GM18502 (cell line): ENCODE data around the gene LATS2.

ENCODE experiments used
- ATAC-seq: cut with Tn5 transposase; IDR thresholded peaks from one replicate; pipeline ENCODE4 v1.9.1; 2021; ENCODE audit warnings: mild to moderate bottlenecking; ENCODE audit not compliant: unreplicated experiment, poor library complexity

Gene LATS2

GRCh38 chr13:20995245-20995838, 66.0 kb downstream of the LATS2 start:
- no peak for ATAC-seq

GRCh38 chr13:20994441-20994821, 67.0 kb downstream of the LATS2 start:
- no peak for ATAC-seq

- no peak for ATAC-seq
Measured at GRCh38 chr13:20993661-20994440, 67.5 kb downstream of the LATS2 start.

- no peak for ATAC-seq
Measured at GRCh38 chr13:20993211-20993610, 68.2 kb downstream of the LATS2 start.

GRCh38 chr13:20991741-20992520, 69.5 kb downstream of the LATS2 start:
- no peak for ATAC-seq

GRCh38 chr13:20990910-20991525, 70.4 kb downstream of the LATS2 start:
- ATAC-seq = no peak

- ATAC-seq = no peak
Measured at GRCh38 chr13:20989656-20990321, 71.6 kb downstream of the LATS2 start.

- no peak for ATAC-seq
Measured at GRCh38 chr13:20988909-20989655, 72.3 kb downstream of the LATS2 start.

- no peak for ATAC-seq
Measured at GRCh38 chr13:20988033-20988908, 73.1 kb downstream of the LATS2 start.

- no peak for ATAC-seq
Measured at GRCh38 chr13:20987599-20987998, 73.8 kb downstream of the LATS2 start.

- no peak for ATAC-seq
Measured at GRCh38 chr13:20984879-20985278, 76.5 kb downstream of the LATS2 start.

- ATAC-seq = no peak
Measured at GRCh38 chr13:20983386-20983785, 78.0 kb downstream of the LATS2 start.

- no peak for ATAC-seq
Measured at GRCh38 chr13:20981370-20982095, 79.9 kb downstream of the LATS2 start.

- no peak for ATAC-seq
Measured at GRCh38 chr13:20980899-20981298, 80.5 kb downstream of the LATS2 start.

- no peak for ATAC-seq
Measured at GRCh38 chr13:20980430-20980829, 81.0 kb downstream of the LATS2 start.

GRCh38 chr13:20977394-20977793, 84.0 kb downstream of the LATS2 start:
- no peak for ATAC-seq

- ATAC-seq = no peak
Measured at GRCh38 chr13:20974981-20975585, 86.3 kb downstream of the LATS2 start.
